DOHH2 (cell line): ENCODE measurements around the gene COPS4.
"Not testable (repeated sequence)": the region's sequence is repeated elsewhere in the genome, so short reads cannot be mapped to it uniquely, and the experiment has no call there.

ENCODE experiments used
- H3F3A ChIP-seq: fragments of 200-600 bp; sonication (generic), shearing (Covaris generic); 2 replicates; pipeline ENCODE4 v1.6.0; 2016; ENCODE audit warnings: antibody characterized with exemption, mild to moderate bottlenecking; ENCODE audit not compliant: control insufficient read depth, insufficient read depth
- H3K27ac ChIP-seq: fragments of 200-600 bp; sonication (generic); 2 replicates; pipeline ENCODE4 v1.5.1; 2014; ENCODE audit warnings: low read depth, mild to moderate bottlenecking, low read length, moderate library complexity
- H3K27me3 ChIP-seq: fragments of 200-600 bp; sonication (generic); 2 replicates; pipeline ENCODE4 v1.6.1; 2014; ENCODE audit warnings: mild to moderate bottlenecking, low read length, mixed read lengths; ENCODE audit not compliant: control insufficient read depth
- H3K36me3 ChIP-seq: fragments of 200-600 bp; sonication (generic); 2 replicates; pipeline ENCODE4 v1.6.1; 2014; ENCODE audit warnings: mild to moderate bottlenecking, low read length, moderate library complexity, mixed read lengths; ENCODE audit not compliant: control insufficient read depth
- H3K4me1 ChIP-seq: fragments of 200-600 bp; sonication (generic); 2 replicates; pipeline ENCODE4 v1.6.1; 2014; ENCODE audit warnings: mild to moderate bottlenecking, low read length, mixed read lengths; ENCODE audit not compliant: control insufficient read depth
- H3K4me2 ChIP-seq: fragments of 200-600 bp; sonication (generic); 2 replicates; pipeline ENCODE4 v1.6.0; 2014; ENCODE audit warnings: mild to moderate bottlenecking, low read length, moderate library complexity
- H3K4me3 ChIP-seq: fragments of 200-600 bp; sonication (generic); 2 replicates; pipeline ENCODE4 v1.5.1; 2014; ENCODE audit warnings: mild to moderate bottlenecking, low read length, mixed read lengths
- H3K79me2 ChIP-seq: fragments of 200-600 bp; sonication (generic); 2 replicates; pipeline ENCODE4 v1.6.1; 2014; ENCODE audit warnings: mild to moderate bottlenecking, low read length, mixed read lengths; ENCODE audit not compliant: control insufficient read depth
- H3K9me2 ChIP-seq: fragments of 200-600 bp; sonication (generic); replicated peaks from 2 replicates; pipeline ENCODE4 v1.6.1; 2014; ENCODE audit warnings: mild to moderate bottlenecking, low read length, mixed read lengths; ENCODE audit not compliant: control insufficient read depth
- H3K9me3 ChIP-seq: fragments of 200-600 bp; sonication (generic); 2 replicates; pipeline ENCODE4 v1.6.1; 2014; ENCODE audit warnings: antibody characterized with exemption, low read length, mixed read lengths; ENCODE audit not compliant: control insufficient read depth, insufficient read depth
- H4K20me1 ChIP-seq: fragments of 200-600 bp; sonication (generic); 2 replicates; pipeline ENCODE4 v1.6.0; 2014; ENCODE audit warnings: low read depth, mild to moderate bottlenecking, antibody characterized with exemption, low read length, moderate library complexity; ENCODE audit not compliant: control insufficient read depth, insufficient read depth
- CTCF ChIP-seq: fragments of 200-600 bp; sonication (generic); IDR thresholded peaks from one replicate; pipeline ENCODE4 v1.5.1; 2014; ENCODE audit warnings: antibody characterized with exemption, mild to moderate bottlenecking, low read depth, low read length; ENCODE audit not compliant: poor library complexity, severe bottlenecking
- EZH2phosphoT487 ChIP-seq: fragments of 200-600 bp; sonication (generic); IDR thresholded peaks from 2 replicates; pipeline ENCODE4 v1.6.1; 2017; ENCODE audit warnings: borderline replicate concordance, mild to moderate bottlenecking, antibody characterized with exemption, low read length, moderate library complexity, mixed read lengths

Gene COPS4

GRCh38 chr4:83002329-83002728, 32.7 kb upstream of the COPS4 start:
- 0 out of 2 replicates have a peak, but pooled peaks cover 6% of the 10 kb centered on the region for H4K20me1 ChIP-seq
- H3K36me3 ChIP-seq: 0 out of 2 replicates have a peak, but pooled peaks cover 3% of the 10 kb centered on the region
- no peaks in the 10 kb centered on the region for H3K27me3 ChIP-seq
- H3K9me3 ChIP-seq: no peaks in the 10 kb centered on the region
- no peaks in the 10 kb centered on the region for H3K9me2 ChIP-seq
- H3K27ac ChIP-seq: no peak overlapping the region
- peaks cover 3% of the 10 kb centered on the region; the same call in 1 of the 2 replicates for H3F3A ChIP-seq
- H3K4me2 ChIP-seq: no peak overlapping the region
- no peak overlapping the region for H3K4me3 ChIP-seq
- peaks cover 93% of the 10 kb centered on the region for H3K79me2 ChIP-seq
- peaks cover 25% of the 10 kb centered on the region for H3K4me1 ChIP-seq
- TF ChIP-seq EZH2phosphoT487: no peak
- TF ChIP-seq CTCF: no peak

- H3F3A ChIP-seq, H4K20me1 ChIP-seq, H3K27ac ChIP-seq, H3K9me3 ChIP-seq, H3K4me3 ChIP-seq, H3K27me3 ChIP-seq, H3K9me2 ChIP-seq, H3K36me3 ChIP-seq: not testable (repeated sequence)
- Histone ChIP-seq H3K4me1 (peaks cover 31% of the 10 kb centered on the region), H3K4me2 (peak overlapping the region; percentile 37), H3K79me2 (peaks cover 95% of the 10 kb centered on the region)
These were observed 31.8 kb upstream of the COPS4 start for GRCh38 chr4:83003044-83003791.

GRCh38 chr4:83009529-83009928, 25.5 kb upstream of the COPS4 start:
- H4K20me1 ChIP-seq: peaks cover 4% of the 10 kb centered on the region; the same call in 1 of the 2 replicates
- H3K4me2 ChIP-seq: peak overlapping the region; percentile 76
- peaks cover 80% of the 10 kb centered on the region for H3K79me2 ChIP-seq
- peaks cover 18% of the 10 kb centered on the region for H3K36me3 ChIP-seq
- TF ChIP-seq CTCF (no peak), EZH2phosphoT487 (no peak)
- no peak overlapping the region for H3K27ac ChIP-seq
- no peaks in the 10 kb centered on the region for H3K9me3 ChIP-seq
- H3F3A ChIP-seq: peaks cover 14% of the 10 kb centered on the region
- no peaks in the 10 kb centered on the region for H3K9me2 ChIP-seq
- peaks cover 30% of the 10 kb centered on the region for H3K4me1 ChIP-seq
- H3K27me3 ChIP-seq: no peaks in the 10 kb centered on the region
- peak overlapping the region; percentile 100 for H3K4me3 ChIP-seq

- Histone ChIP-seq H4K20me1 (peaks cover 4% of the 10 kb centered on the region; the same call in 1 of the 2 replicates), H3K4me3 (peak overlapping the region; percentile 100), H3K79me2 (peaks cover 74% of the 10 kb centered on the region), H3K27ac (peak overlapping the region; percentile 68), H3K9me3 (no peaks in the 10 kb centered on the region), H3K4me2 (peak overlapping the region; percentile 76), H3K27me3 (no peaks in the 10 kb centered on the region), H3K4me1 (peaks cover 28% of the 10 kb centered on the region), H3K36me3 (peaks cover 18% of the 10 kb centered on the region), H3K9me2 (no peaks in the 10 kb centered on the region), H3F3A (peaks cover 16% of the 10 kb centered on the region)
- no peak for TF ChIP-seq CTCF
- TF ChIP-seq EZH2phosphoT487: no peak
These were observed 24.9 kb upstream of the COPS4 start for GRCh38 chr4:83010111-83010521.
